ENCODE results near the gene GMEB2.

Gene GMEB2

DNA sequence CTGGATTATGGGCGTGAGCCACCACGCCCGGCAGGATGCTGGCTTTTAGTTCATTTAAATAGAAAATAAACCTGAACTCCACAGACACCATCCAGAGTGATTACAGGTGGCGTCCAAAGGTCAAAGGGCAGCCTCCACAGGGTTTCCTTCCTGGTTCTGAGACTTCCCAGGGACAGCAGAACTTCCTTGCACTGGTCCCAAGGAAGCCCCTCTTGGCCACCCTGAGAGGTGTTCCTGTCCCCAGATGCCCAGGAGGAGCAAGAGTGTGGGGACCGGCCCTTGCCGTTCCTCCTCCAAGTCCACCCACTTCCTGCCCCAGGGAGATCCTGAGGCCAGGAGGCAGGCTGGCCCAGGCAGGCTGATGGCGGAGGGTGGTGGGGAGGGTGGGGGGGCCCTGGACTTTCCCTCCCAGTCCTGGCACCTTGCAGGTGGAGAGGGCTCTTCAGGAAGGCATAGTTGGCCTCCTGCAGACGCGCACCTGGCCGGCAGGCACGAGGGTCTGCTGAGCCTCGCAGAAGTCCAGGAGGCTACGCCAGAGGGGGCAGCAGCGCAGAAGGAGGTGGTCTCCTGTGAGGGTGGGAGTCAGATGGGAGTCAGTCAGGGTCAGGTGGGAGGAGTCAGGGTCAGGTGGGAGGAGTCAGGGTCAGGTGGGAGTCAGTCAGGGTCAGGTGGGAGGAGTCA lies 68.0 kb downstream of the GMEB2 start:
- no peak for DNase-seq (ENCODE audit: low read depth)

DNA sequence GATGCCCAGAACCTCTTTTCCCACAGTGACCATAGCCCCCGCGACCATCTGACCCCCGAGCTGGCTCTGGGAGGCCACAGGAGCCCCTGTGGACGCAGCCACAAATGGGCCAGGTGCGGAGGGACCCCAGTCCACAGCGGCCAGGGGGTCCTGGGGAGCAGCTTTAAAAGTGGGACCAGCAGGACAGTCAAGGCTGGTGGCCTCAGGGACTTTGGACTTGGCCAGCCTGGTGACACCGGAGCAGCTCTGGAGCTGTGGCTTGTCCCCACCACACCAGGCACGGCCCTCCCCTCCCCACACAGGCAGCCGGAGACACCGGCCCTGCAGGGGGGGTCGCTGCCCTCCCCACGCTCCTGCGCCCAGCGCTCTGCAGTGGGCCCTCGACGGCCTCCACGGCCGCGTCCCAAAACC lies 69.4 kb downstream of the GMEB2 start:
- no peak for DNase-seq (ENCODE audit: low read depth)

DNA sequence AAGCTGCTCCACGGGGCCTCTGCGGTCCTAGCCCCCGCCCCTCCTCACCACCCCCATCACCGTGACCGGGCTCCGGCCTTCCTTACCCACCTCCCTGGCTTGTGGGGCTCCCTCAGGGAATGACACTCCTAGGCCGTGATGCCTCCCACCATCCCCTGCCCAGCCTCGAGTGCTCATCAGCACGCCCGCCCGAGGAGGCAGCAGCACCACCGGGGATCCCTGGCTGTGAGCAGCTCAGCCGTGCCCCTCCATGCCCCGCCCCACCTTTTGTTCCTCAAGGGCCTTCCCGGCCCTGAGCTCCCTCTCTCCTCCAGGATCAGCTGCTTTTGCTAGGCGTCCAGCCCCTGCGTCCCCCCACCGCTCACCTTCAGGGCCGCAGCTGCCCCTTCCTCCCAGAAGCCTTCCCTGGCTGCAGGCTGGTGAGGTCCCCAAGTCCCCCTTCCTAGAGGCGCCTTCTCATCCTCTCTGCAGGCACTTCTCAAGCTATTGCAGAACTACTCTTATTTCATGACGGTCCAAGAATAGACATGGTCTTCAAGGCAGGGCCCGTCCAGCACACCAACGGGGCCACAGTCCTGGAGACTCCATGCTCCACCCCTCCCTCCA lies 69.9 kb downstream of the GMEB2 start:
- no peak for DNase-seq (ENCODE audit: low read depth)

DNA sequence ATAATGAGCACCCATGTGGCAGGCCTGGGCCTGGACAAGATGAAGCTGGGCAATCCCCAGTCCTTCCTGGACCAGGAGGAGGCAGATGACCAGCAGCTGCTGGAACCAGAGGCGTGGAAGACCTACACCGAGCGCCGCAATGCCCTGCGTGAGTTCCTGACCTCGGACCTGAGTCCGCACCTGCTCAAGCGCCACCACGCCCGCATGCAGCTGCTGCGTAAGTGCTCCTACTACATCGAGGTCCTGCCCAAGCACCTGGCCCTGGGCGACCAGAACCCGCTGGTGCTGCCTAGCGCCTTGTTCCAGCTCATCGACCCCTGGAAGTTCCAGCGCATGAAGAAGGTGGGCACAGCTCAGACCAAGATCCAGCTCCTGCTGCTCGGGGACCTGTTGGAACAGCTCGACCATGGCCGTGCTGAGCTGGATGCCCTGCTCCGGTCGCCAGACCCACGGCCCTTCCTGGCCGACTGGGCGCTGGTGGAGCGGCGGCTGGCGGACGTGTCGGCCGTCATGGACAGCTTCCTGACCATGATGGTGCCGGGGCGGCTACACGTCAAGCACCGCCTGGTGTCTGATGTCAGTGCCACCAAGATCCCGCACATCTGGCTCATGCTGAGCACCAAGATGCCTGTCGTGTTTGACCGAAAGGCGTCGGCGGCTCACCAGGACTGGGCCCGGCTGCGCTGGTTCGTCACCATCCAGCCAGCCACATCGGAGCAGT lies 71.1 kb downstream of the GMEB2 start:
- no peak for DNase-seq (ENCODE audit: low read depth)

DNA sequence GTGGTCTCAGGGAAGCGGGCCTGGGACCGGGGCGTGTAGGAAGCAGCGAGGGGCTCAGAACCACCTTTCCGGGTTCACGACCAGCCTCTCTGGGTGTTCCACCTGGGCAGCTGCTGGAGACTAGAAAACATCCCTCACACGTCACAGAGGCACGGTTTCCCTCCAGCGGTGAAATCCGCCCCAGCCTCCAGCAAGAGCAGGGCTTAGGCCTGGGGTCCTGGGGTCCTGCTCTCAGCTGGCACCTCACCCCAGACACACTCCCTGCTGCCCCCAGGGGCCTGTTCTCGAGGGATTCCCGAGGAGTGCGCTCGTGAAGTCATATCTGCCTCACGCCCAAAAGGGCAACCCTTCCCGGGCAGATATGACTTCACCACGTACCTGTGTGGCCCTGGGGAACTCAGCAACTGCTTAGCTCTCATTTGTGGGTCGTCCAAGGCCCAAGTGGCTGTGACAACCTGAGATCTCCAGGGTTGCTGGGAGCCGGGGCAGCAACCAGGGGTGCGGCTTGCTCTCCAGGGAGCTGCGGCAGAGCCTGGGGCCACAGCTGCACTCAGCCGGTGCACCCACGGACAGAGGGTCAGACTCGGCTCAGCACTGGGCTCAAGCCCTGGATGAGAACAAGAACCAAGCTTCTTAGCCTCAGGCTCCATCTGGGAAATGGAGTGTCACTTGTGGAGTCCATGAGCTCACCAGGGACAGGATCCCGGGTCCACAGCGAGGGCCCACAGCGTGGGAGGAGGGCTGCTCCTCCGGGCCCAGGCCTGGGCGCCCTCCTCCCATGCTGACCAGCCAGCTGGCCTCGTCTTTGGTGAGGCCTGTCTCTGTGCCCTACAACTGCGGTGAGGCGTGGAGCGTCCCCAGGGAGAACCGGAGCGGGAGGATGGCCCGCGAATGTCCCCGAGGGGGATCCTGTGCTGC lies 72.3 kb downstream of the GMEB2 start:
- no peak for DNase-seq (ENCODE audit: low read depth)

DNA sequence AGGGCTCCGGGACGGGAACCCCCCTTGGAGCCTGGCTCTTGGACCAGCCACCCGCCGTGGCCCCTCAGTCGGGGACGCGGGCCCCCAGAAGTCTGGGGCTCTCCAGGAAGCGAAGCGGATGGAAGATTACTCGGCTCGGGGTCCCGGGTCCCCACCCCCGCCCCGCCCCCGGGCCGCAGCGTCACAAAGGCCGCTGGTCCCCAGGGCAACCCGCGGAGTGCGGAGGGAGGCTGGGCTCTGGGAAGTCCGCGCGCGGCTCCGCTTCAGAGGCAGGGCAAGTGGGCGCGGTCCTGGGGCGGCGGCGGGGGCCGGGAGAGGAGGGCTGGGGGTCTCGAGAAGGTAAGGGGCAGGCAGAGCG lies 73.0 kb downstream of the GMEB2 start, which contains the start of gene FNDC11:
Gene FNDC11, plus strand, starts transcription at position 227 of the 358 bp plus-strand sequence. CDS start 1,505 bp downstream, outside the sequence.
- DNase-seq (ENCODE audit: low read depth), result no peak

DNA sequence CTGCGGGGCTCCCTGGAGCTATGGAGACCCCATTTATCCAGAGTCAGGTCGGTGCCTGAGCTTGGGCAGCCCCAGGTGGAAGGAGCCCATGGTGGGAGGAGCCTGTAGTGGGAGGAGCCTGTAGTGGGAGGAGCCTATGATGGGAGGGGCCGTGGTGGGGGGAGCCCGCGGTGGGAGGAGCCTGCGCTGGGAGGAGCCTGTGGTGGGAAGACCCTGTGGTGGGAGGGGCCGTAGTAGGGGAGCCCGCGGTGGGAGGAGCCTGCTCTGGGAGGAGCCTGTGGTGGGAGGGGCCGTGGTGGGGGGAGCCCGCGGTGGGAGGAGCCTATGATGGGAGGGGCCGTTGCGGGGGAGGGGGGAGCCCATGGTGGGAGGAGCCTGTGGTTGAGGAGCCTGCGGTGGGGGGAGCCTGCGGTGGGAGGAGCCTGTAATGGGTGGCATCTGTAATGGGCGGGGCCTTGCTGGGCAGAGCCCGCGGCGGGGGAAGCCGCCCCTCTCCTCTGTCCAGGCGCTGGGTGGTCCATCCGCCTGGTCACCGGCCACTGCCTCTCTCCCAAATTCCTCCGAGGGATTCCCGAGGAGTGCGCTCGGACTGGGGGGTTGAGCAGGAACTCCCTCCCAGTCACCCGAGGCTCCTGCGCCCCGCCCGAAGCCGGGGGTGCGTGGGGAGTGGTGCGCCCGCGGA lies 73.5 kb downstream of the GMEB2 start:
- DNase-seq (ENCODE audit: low read depth), result peak; percentile 73

DNA sequence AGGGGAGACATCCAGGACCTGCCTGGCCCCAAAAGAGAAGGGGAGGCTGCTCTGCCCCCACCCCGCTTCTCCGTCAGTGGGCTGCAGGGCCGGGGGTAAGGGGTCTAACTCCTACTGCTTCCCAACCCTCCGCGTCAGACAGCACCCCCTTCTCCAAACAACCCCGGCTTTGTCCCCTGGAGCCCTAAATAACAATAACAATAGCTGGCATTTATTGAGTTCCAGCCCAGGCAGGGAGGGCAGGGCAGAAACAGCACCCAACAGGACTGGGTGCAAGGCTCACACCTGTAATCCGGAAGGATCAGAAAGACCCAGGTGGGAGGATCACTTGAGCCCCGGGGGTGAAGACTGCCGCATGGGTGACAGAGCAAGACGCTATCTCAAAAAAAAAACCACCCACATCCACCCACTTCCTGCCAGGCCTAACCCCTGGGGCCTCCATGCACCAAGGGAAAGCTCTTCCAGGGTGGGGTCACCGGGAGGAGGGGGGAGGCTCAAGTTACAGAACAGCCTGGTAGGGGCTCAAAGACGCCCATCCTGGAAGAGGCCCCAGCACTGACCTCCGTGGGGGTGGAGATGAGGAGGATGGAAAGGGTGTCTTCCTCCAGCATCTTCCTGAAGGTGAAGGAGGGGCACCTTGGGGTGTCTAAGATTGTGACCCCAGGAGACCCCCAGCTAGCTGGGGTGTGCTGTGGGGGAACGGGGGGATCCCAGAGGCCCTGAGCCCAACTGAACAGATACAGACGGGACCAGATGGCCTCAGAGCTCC lies 74.2 kb downstream of the GMEB2 start:
- no peak for DNase-seq (ENCODE audit: low read depth)

DNA sequence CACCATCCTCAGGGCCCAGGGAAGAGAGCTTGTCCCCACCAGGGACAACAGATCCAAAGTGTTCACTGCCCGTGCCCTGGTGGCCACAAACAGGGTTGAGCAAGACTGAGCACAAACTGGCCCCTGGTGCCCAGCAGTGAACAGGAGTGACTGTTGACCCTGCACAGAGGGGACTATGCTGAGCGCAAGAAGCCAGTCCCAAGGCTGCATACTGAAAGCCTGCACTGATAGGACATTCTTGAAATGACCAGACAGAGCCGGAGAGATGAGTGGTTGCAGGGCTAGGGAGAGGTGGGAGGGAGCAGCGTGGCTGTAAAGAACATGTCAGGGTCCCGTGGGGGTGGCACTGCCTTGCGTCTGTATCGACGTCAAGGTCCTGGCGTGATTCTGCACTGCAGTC lies 75.8 kb downstream of the GMEB2 start:
- DNase-seq (ENCODE audit: low read depth), result no peak

DNA sequence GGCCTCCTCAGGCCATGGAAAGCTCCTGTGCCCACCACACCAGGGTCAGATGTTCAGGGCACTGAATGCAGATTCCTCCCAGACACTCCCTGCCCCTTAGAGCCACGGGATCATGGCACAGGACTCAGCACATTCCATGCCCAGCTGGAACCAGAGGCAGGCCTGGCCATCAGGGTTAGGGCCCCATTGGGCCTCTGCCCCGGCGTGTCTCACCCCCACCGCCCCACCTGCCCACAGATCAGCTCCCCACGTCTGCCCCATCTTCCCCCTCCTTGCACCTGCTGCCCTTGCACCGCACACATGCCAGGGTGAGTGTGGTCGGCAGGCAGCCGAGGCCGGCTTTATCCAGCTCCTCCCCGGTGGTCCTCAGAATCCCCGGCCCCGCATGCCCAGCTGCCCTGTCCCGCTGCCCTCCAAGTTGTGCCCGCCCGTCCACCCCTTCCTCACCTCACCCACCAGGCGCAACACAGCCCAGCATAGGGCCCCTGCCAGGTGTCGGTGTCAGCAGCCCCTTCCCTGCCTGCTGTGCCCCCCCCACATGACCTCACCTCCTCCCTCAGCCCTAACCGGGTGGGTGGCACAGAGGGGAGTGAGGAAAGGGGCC lies 77.1 kb downstream of the GMEB2 start:
- DNase-seq (ENCODE audit: low read depth), result no peak

DNA sequence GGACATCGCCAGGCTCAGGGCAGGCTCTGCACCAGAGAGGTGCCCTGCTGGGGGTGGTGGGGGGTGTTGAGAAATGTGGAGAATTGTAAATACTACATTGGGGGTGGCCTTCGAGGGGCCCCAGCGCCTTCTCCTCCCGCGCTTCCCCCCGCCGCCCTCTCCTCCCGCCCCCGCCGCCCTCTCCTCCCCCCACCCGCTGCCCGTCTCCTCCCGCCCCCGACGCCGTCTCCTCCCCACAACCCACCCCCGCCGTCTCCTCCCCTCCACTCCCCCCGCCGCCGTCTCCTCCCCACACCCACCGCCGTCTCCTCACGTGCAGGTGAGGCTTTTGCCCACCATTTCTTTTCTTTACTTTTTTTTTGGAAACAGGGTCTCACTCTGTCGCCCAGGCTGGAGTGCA lies 77.9 kb downstream of the GMEB2 start:
- no peak for DNase-seq (ENCODE audit: low read depth)

DNA sequence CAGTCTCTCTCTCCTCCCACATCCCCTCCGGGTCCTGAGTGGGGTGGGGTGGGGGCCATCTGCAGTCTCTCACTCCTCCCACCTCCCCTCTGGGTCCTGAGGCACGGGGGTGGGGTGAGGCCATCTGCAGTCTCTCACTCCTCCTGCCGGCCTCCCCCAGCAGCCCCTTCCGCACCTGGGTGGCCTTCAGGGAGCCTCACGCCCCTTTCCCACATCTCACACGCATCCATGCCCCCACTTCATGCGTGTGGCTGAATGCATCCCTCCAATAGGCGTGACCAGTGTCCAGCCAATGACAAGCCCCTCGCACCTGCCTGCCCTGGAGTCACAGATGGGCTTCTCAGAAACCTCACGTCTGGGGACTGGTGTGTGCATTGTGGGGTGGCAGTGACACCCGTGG lies 78.4 kb downstream of the GMEB2 start:
- DNase-seq (ENCODE audit: low read depth), result no peak

DNA sequence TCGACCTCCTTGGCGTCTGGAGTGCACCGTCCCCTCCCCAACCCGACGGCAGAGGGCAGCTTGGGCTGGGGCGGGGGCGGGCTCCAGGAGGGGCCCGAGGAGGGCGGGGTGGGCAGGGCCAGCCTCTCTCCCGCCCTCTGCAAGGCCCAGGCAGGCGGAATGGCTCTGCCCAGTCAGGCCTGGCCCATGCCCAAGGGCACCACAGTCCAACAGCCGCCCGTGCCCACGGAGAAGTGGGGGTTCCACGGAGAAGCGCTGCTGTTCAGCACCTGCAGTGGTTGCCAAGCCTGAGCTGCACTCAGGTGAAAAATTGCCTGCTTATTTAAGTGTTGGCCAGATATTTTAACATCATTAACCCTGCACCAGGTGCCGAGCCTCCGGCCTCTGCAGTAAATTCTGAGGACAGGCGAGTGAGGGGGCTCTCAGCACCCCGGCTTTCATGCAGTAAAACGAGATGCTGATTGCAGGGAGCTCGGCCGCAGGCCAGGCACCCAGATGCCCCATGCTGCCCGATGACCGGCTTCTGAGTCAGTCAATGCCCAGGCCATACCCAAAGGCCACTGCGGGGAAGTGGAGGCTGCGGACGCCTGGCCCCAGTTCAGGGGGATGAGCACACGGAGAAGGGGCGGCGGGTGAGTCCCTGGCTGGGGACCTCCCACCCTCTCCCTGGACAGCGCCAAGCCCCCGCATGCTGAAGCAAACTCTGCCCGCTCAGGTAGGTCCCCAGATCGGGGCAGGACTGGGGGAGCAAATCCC lies 79.0 kb downstream of the GMEB2 start, which contains the start of gene SRMS:
Gene SRMS, minus strand, starts transcription at position 25 of the 756 bp plus-strand sequence. CDS start 286 bp downstream, outside the sequence.
- no peak for DNase-seq (ENCODE audit: low read depth)

DNA sequence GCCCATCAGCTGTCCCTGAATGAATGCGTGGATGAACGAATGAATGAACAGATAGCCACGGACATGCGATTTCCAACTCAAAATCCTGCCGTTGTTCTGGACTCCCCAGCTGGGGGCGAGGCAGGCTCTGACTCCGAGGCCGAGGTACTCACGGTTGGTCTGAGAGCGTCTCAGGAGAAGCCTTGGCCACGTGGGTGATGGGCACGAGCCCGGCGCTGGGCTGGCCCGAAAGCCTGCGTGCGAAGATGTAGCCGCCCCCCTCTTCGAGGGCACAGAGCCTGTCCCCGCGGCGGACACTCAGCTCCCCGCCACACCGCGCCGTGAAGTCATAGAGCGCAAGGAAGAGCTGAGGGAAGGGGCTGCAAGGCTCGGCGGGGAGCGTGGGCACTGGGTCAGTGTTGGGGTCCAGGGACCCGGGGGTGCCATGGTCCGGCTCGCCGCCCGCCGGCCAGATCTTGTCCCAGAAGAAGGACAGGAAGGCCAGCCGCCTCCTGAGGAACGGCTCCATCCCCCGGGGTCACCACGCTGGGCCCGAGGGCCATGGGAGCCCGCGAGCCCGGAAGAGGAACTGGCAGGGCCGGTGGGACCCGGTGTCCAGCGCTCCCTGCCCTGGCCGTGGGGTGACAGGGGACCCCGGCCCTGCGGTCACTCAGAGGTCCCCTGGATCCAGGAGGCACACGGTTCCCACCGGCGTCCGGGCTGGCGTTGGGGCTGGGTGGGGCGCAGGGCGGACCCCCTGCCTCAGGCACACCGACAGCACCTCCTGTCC lies 79.8 kb downstream of the GMEB2 start:
- DNase-seq (ENCODE audit: low read depth), result no peak

DNA sequence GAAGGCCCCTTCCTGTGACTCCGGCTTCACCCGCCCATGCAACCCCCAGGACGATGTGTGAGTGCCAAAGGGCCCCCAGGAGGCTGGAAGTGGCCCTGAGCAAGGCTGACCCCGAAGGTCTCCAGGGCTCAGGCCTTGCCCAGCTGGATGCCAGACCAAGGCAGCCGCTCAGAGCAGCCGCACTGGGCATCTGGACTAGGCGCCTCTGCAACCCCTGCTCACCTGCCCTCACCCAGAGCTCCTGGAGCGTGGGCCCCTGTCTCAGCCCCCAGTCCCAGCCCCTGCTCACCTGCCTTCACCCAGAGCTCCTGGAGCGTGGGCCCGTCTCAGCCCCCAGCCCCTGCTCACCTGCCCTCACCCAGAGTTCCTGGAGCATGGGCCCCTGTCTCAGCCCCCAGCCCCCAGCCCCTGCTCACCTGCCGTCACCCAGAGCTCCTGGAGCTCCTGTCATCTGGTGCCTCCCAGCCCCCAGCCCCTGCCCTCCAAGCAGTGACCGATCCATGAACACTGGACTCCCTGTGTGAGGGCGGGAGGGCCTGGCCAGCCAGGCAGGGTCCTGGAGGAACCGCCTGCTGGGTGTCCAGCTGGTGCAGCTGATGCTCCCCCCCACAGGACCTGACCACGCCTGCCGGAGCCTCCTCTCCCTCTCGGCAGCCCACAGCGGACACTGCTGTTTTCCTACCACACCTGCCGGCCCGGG lies 80.5 kb downstream of the GMEB2 start:
- DNase-seq (ENCODE audit: low read depth), result no peak

DNA sequence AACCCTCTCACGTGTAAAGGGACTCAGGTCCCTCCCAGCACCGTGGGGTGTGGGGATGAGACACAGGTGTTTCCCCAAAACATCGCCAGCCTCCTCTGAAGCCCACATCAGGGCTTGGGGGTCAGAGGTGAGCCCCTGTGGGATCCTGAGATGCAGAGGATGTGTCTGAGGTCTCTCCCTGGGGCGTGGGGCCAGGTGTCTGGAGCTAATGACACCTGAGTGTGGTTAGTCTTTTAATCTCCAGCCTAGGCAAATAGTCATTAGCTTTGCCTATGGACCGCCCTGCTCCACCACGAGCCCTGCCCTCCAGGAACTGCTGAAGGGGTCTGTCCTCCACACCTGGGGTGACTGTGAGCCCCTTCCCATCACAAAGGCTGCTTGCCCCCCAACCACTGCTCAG lies 81.1 kb downstream of the GMEB2 start:
- DNase-seq (ENCODE audit: low read depth), result no peak

DNA sequence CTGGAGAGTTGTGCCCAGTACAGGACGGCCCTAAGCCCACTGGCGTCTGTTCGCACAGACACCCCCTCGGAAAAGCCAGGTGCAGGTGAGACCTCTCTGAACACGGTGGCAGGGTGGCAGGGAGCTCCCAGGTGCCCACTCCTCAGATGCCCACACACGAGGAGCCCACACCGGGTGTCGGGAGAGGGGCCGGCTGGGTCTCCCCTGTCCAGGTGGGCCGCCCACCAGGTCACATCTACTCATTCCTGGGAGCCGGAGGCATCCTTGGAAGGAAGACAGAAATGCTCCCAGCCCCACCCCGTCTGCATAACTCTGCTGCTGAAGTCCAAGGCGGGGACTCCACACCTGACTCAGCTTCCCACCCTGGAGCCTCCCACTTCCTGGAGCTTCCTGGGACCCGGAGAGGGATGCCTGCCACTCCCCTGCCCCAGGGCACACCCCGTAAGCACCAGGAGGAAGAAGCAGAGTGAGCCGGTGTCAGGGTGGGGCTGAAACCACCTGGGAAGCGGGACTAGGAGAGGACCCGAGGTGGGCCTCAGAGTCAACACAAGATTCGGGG lies 81.9 kb downstream of the GMEB2 start:
- DNase-seq (ENCODE audit: low read depth), result no peak
